GM12878 (cell line): ENCODE measurements around the gene RABGEF1. TPM values are rescaled to one million over a fixed set of nuclear protein-coding genes. Genes with fewer than 3 reads are reported as not detected.

Source experiments
- ATAC-seq: fragments of 200-7000 bp; cut with Tn5 transposase; 3 replicates; pipeline ENCODE4 v1.9.1; 2020; ENCODE audit warnings: mild to moderate bottlenecking, moderate library complexity
- BruUV-seq: library from RNA; stranded (reverse); fragments of 400-500 nt; replicated peaks from 2 replicates; lab custom pipeline; 2021; lab: Mats Ljungman, UMichigan
- CTCF ChIA-PET: fragments of 300-600 bp; sonication (Branson Sonifier 250); formaldehyde crosslinking; extraction: SDS; loops from one replicate; lab custom pipeline; 2021; ENCODE audit warnings: inconsistent platforms; lab: Yijun Ruan, JAX
- POLR2A ChIA-PET: fragments of 350-600 bp; formaldehyde crosslinking; extraction: SDS; loops from one replicate; lab custom pipeline; 2021; ENCODE audit warnings: inconsistent platforms; lab: Charles Lee
- RAD21 ChIA-PET: fragments of 300-600 bp; sonication (Branson Sonifier 250); formaldehyde crosslinking; loops from one replicate; lab custom pipeline; 2023; ENCODE audit warnings: antibody characterized with exemption; ENCODE audit not compliant: unreplicated experiment; lab: Charles Lee
- SMC1A ChIA-PET: fragments of 300-600 bp; sonication (Branson Sonifier 250); formaldehyde crosslinking; loops from one replicate; lab custom pipeline; 2023; ENCODE audit not compliant: unreplicated experiment, uncharacterized antibody; lab: Charles Lee
- DNase-seq: peaks from one replicate; pipeline ENCODE4 v3.0.0-alpha.2; 2011; ENCODE audit warnings: low read depth, low spot score
- FAIRE-seq: peaks from 3 replicates; lab custom pipeline; 2011; peaks lifted over from hg19 to GRCh38; lab: Jason Lieb, UNC
- H2AFZ ChIP-seq: 2 replicates; pipeline ENCODE4 v1.6.0; 2011; ENCODE audit warnings: low read depth, low read length, control low read depth; ENCODE audit not compliant: control insufficient read depth
- H3K27ac ChIP-seq: 2 replicates; pipeline ENCODE4 v1.5.1; 2011; ENCODE audit warnings: control low read depth; ENCODE audit not compliant: control insufficient read depth, insufficient read depth
- H3K27me3 ChIP-seq, 2 experiments: replicated peaks in 1 of 2; 2 replicates each; pipeline versions ENCODE4 v1.6.0 to v1.6.1; 2011; ENCODE audit warnings: low read length in 1 of 2; ENCODE audit not compliant: control insufficient read depth in 2 of 2, insufficient read depth in 2 of 2
- H3K36me3 ChIP-seq, 2 experiments: 2 replicates each; pipeline ENCODE4 v1.5.1; 2011; ENCODE audit warnings: low read length in 1 of 2; ENCODE audit not compliant: control insufficient read depth in 2 of 2, insufficient read depth in 2 of 2
- H3K4me1 ChIP-seq: 2 replicates; pipeline ENCODE4 v1.6.1; 2011; ENCODE audit warnings: mild to moderate bottlenecking, low read length, moderate library complexity, mixed read lengths; ENCODE audit not compliant: control insufficient read depth, insufficient read depth
- H3K4me2 ChIP-seq: 2 replicates; pipeline ENCODE4 v1.6.0; 2011; ENCODE audit warnings: control low read depth; ENCODE audit not compliant: control insufficient read depth, insufficient read depth
- H3K4me3 ChIP-seq: fragments of 200-600 bp; sonication (generic); 2 replicates; pipeline ENCODE4 v1.5.1; 2016
- H3K79me2 ChIP-seq: 2 replicates; pipeline ENCODE4 v1.6.0; 2011; ENCODE audit warnings: low read length; ENCODE audit not compliant: control insufficient read depth, insufficient read depth
- H3K9ac ChIP-seq: 2 replicates; pipeline ENCODE4 v1.8.0; 2011; ENCODE audit warnings: low read length, control low read depth, mixed read lengths; ENCODE audit not compliant: control insufficient read depth, insufficient read depth
- H3K9me3 ChIP-seq: replicated peaks from 3 replicates; pipeline ENCODE4 v1.5.1; 2011; ENCODE audit warnings: mild to moderate bottlenecking, low read length; ENCODE audit not compliant: control insufficient read depth, insufficient read depth
- H4K20me1 ChIP-seq: 2 replicates; pipeline ENCODE4 v1.6.0; 2011; ENCODE audit not compliant: control insufficient read depth, insufficient read depth
- BCL11A ChIP-seq: IDR thresholded peaks from 2 replicates; pipeline ENCODE4 v1.6.1; 2011; ENCODE audit warnings: low read depth, low read length
- CBFB ChIP-seq: IDR thresholded peaks from 2 replicates; pipeline ENCODE4 v1.6.1; 2016; ENCODE audit warnings: antibody characterized with exemption, low read depth
- CREB1 ChIP-seq: IDR thresholded peaks from 2 replicates; pipeline ENCODE4 v1.6.1; 2012; ENCODE audit warnings: low read depth, mild to moderate bottlenecking, inconsistent platforms
- ETV6 ChIP-seq, 2 experiments: fragments of 450-650 bp in 1 of 2; IDR thresholded peaks in 1 of 2; conservative IDR thresholded peaks in 1 of 2; 2 replicates each; pipeline ENCODE4 v1.6.1; 2014; ENCODE audit warnings: antibody characterized with exemption in 1 of 2, borderline replicate concordance in 1 of 2, low read depth in 1 of 2, mild to moderate bottlenecking in 1 of 2, moderate library complexity in 1 of 2
- HDGF ChIP-seq: fragments of 450-650 bp; IDR thresholded peaks from 2 replicates; pipeline ENCODE4 v1.6.1; 2016; ENCODE audit warnings: antibody characterized with exemption
- JUNB ChIP-seq: IDR thresholded peaks from 2 replicates; pipeline ENCODE4 v1.6.1; 2016; ENCODE audit warnings: antibody characterized with exemption, mild to moderate bottlenecking
- NR2F1 ChIP-seq: fragments of 450-650 bp; conservative IDR thresholded peaks from 2 replicates; pipeline ENCODE4 v1.6.1; 2017; ENCODE audit warnings: mild to moderate bottlenecking
- POLR2AphosphoS5 ChIP-seq: IDR thresholded peaks from 2 replicates; pipeline ENCODE4 v1.6.1; 2011; ENCODE audit warnings: mild to moderate bottlenecking, low read length, inconsistent platforms
- REST ChIP-seq: IDR thresholded peaks from 2 replicates; pipeline ENCODE4 v1.6.1; 2012; ENCODE audit warnings: mild to moderate bottlenecking, low read depth, low read length
- SIX5 ChIP-seq: IDR thresholded peaks from 2 replicates; pipeline ENCODE4 v1.6.1; 2011; ENCODE audit warnings: mild to moderate bottlenecking, low read depth, low read length, moderate library complexity; ENCODE audit not compliant: severe bottlenecking
- STAT1 ChIP-seq: fragments of 450-650 bp; conservative IDR thresholded peaks from 2 replicates; pipeline ENCODE4 v1.6.1; 2014; ENCODE audit warnings: antibody characterized with exemption, mild to moderate bottlenecking
- TCF12 ChIP-seq: IDR thresholded peaks from 2 replicates; pipeline ENCODE4 v1.6.1; 2011; ENCODE audit warnings: low read depth, mild to moderate bottlenecking, low read length
- in situ Hi-C: fragments of 300-500 bp; cut with MboI; formaldehyde crosslinking; loops from 9 replicates; pipeline ENCODE4 v1.14.3; 2018; ENCODE audit warnings: mixed read lengths
- intact Hi-C: fragments of 100-400 bp; cut with micrococcal nuclease; formaldehyde crosslinking; loops from one replicate; pipeline ENCODE4 v1.14.2; 2022; ENCODE audit not compliant: unreplicated experiment
- polyA plus RNA-seq, 11 experiments: library from polyadenylated mRNA; depleted of rRNA in 4 of 11; unstranded in 6 of 11; stranded (reverse) in 5 of 11; fragments of >200 nt; fragmentation: Nextera tagmentation in 4 of 11; fragmentation: Illumina TruSeq in 1 of 11; extraction: Ambion mirVana in 4 of 11; extraction: Trizol in 1 of 11; gene quantifications; 1 replicate in 1 of 11; 2 replicates in 10 of 11; pipeline versions ENCODE4 v1.2.1 to v1.2.3, GENCODE V29; 2011 to 2016; ENCODE audit warnings: inconsistent platforms in 2 of 11, missing spikeins in 2 of 11, low read depth in 1 of 11
- total RNA-seq, 4 experiments: library from RNA; depleted of rRNA in 3 of 4; stranded (reverse); fragments of >200 nt in 3 of 4; fragmentation: Illumina TruSeq in 1 of 4; extraction: Trizol in 1 of 4; gene quantifications; 2 replicates each; pipeline versions ENCODE4 v1.2.1 to v1.2.3, GENCODE V29; 2013 to 2021
- TF ChIP-seq, protein P1 (sequence below): IDR thresholded peaks from 2 replicates; pipeline ENCODE4 v1.6.1; 2012; ENCODE audit warnings: improper control_type of control experiment, low read depth, low read length; ENCODE audit not compliant: insufficient replicate concordance

Gene RABGEF1
- total and polyA plus RNA-seq, 10 of the 15 experiments (the other 5 are each of a cell fraction or from before 2014, with no cell fraction given): 10.2 to 36.4 (median 26.1) TPM

- no peak for TF ChIP-seq REST
- no peak for TF ChIP-seq NR2F1
- no peak for TF ChIP-seq TCF12
- TF ChIP-seq ETV6 (conservative IDR thresholded peaks at IDR 0.05 in 1 of 2, IDR thresholded peaks at IDR 0.05 in 1 of 2; ENCODE audit: borderline replicate concordance in 1 of 2, low read depth in 1 of 2): no peak
- TF ChIP-seq BCL11A: no peak
- no peak for TF ChIP-seq CREB1
- TF ChIP-seq POLR2AphosphoS5: no peak
- TF ChIP-seq CBFB: no peak
- TF ChIP-seq SIX5: no peak
These were observed 39.9 kb upstream of the RABGEF1 start (continued) for GRCh38 chr7:66700633-66701131.

- H3K4me3 ChIP-seq: no peak overlapping the region
- no peak for DNase-seq
- no peaks in the 10 kb centered on the region; the same call in 2 of the 3 replicates for H3K9me3 ChIP-seq
- no peak for ATAC-seq
- no peak overlapping the region for H3K9ac ChIP-seq
- BruUV-seq: no TSS peak
- TF ChIP-seq HDGF (no peak), CBFB (no peak), JUNB (no peak), STAT1 (no peak)
- TF ChIP-seq, protein P1, sequence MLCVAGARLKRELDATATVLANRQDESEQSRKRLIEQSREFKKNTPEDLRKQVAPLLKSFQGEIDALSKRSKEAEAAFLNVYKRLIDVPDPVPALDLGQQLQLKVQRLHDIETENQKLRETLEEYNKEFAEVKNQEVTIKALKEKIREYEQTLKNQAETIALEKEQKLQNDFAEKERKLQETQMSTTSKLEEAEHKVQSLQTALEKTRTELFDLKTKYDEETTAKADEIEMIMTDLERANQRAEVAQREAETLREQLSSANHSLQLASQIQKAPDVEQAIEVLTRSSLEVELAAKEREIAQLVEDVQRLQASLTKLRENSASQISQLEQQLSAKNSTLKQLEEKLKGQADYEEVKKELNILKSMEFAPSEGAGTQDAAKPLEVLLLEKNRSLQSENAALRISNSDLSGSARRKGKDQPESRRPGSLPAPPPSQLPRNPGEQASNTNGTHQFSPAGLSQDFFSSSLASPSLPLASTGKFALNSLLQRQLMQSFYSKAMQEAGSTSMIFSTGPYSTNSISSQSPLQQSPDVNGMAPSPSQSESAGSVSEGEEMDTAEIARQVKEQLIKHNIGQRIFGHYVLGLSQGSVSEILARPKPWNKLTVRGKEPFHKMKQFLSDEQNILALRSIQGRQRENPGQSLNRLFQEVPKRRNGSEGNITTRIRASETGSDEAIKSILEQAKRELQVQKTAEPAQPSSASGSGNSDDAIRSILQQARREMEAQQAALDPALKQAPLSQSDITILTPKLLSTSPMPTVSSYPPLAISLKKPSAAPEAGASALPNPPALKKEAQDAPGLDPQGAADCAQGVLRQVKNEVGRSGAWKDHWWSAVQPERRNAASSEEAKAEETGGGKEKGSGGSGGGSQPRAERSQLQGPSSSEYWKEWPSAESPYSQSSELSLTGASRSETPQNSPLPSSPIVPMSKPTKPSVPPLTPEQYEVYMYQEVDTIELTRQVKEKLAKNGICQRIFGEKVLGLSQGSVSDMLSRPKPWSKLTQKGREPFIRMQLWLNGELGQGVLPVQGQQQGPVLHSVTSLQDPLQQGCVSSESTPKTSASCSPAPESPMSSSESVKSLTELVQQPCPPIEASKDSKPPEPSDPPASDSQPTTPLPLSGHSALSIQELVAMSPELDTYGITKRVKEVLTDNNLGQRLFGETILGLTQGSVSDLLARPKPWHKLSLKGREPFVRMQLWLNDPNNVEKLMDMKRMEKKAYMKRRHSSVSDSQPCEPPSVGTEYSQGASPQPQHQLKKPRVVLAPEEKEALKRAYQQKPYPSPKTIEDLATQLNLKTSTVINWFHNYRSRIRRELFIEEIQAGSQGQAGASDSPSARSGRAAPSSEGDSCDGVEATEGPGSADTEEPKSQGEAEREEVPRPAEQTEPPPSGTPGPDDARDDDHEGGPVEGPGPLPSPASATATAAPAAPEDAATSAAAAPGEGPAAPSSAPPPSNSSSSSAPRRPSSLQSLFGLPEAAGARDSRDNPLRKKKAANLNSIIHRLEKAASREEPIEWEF: no peak
- no peaks in the 10 kb centered on the region for H3K36me3 ChIP-seq
- no peaks in the 10 kb centered on the region for H4K20me1 ChIP-seq
- intact Hi-C loops (no loop called here), in situ Hi-C loops (no loop called here)
- H3K27me3 ChIP-seq: no peaks in the 10 kb centered on the region
- H3K79me2 ChIP-seq: no peaks in the 10 kb centered on the region
- ChIA-PET SMC1A (no interaction called here), CTCF (no interaction called here), POLR2A (no interaction called here), RAD21 (no interaction called here)
- FAIRE-seq: no peak
- H2AFZ ChIP-seq: no peak overlapping the region
- H3K27ac ChIP-seq: no peak overlapping the region
- H3K4me2 ChIP-seq: no peak overlapping the region
- no peaks in the 10 kb centered on the region for H3K4me1 ChIP-seq
These were observed 32.7 kb upstream of the RABGEF1 start for GRCh38 chr7:66707825-66708224.
